ENCODE data around the gene SLC9A7.
A peak's percentile ranks its signal among the peaks of the same experiment; 100 is the strongest.

SLC9A7 gene

GRCh38 chrX:46647251-46647650 is 111.7 kb downstream of the SLC9A7 start:
- H3K4me3 ChIP-seq (ENCODE audit: control insufficient read depth, low read depth, low read length): no peak overlapping the region
- no peak for DNase-seq (ENCODE audit: low read depth)
- no peak for TF ChIP-seq CTCF (conservative IDR thresholded peaks at IDR 0.05; ENCODE audit: control insufficient read depth, insufficient read depth, low read depth, low read length)

- no peak for DNase-seq (ENCODE audit: low read depth)
- TF ChIP-seq CTCF (conservative IDR thresholded peaks at IDR 0.05; ENCODE audit: control insufficient read depth, insufficient read depth, low read depth, low read length): no peak
- H3K4me3 ChIP-seq (ENCODE audit: control insufficient read depth, low read depth, low read length): no peak overlapping the region
Measured at GRCh38 chrX:46645614-46646013, 113.3 kb downstream of the SLC9A7 start.

GRCh38 chrX:46643636-46644035 is 115.3 kb downstream of the SLC9A7 start:
- DNase-seq (ENCODE audit: low read depth): no peak
- no peak overlapping the region for H3K4me3 ChIP-seq (ENCODE audit: control insufficient read depth, low read depth, low read length)

GRCh38 chrX:46642145-46642544 is 116.8 kb downstream of the SLC9A7 start:
- peak; percentile 39 for DNase-seq (ENCODE audit: low read depth)
- H3K4me3 ChIP-seq (ENCODE audit: control insufficient read depth, low read depth, low read length): no peak overlapping the region
- TF ChIP-seq CTCF (conservative IDR thresholded peaks at IDR 0.05; ENCODE audit: control insufficient read depth, insufficient read depth, low read depth, low read length): peak; percentile 28

More at GRCh38 chrX:46643636-46644035, 115.3 kb downstream of the SLC9A7 start:
- no peak for TF ChIP-seq CTCF (conservative IDR thresholded peaks at IDR 0.05; ENCODE audit: control insufficient read depth, insufficient read depth, low read depth, low read length)

GRCh38 chrX:46637938-46638337 is 121.0 kb downstream of the SLC9A7 start:
- DNase-seq (ENCODE audit: low read depth): peak; percentile 41
- no peak for TF ChIP-seq CTCF (conservative IDR thresholded peaks at IDR 0.05; ENCODE audit: control insufficient read depth, insufficient read depth, low read depth, low read length)
- H3K4me3 ChIP-seq (ENCODE audit: control insufficient read depth, low read depth, low read length): no peak overlapping the region

GRCh38 chrX:46636223-46636622 is 122.7 kb downstream of the SLC9A7 start:
- H3K4me3 ChIP-seq (ENCODE audit: control insufficient read depth, low read depth, low read length): no peak overlapping the region
- no peak for TF ChIP-seq CTCF (conservative IDR thresholded peaks at IDR 0.05; ENCODE audit: control insufficient read depth, insufficient read depth, low read depth, low read length)
- no peak for DNase-seq (ENCODE audit: low read depth)

- H3K4me3 ChIP-seq (ENCODE audit: control insufficient read depth, low read depth, low read length): no peak overlapping the region
- no peak for DNase-seq (ENCODE audit: low read depth)
- no peak for TF ChIP-seq CTCF (conservative IDR thresholded peaks at IDR 0.05; ENCODE audit: control insufficient read depth, insufficient read depth, low read depth, low read length)
Measured at GRCh38 chrX:46635186-46635585, 123.7 kb downstream of the SLC9A7 start.
